IMR-90 (cell line): ENCODE results near the gene TOMM22. TPM values are rescaled to one million over a fixed set of nuclear protein-coding genes. Genes with fewer than 3 reads are reported as not detected.

ENCODE experiments used
- ATAC-seq: fragments of 200-7000 bp; cut with Tn5 transposase; 2 replicates; pipeline ENCODE4 v1.9.1; 2020; ENCODE audit warnings: low read depth, mild to moderate bottlenecking, moderate library complexity
- BruUV-seq: library from RNA; stranded (reverse); fragments of 400-500 nt; replicated peaks from 2 replicates; lab custom pipeline; 2021; lab: Mats Ljungman, UMichigan
- CTCF ChIA-PET: fragments of 300-600 bp; formaldehyde crosslinking; extraction: SDS; loops from one replicate; lab custom pipeline; 2021; ENCODE audit warnings: antibody characterized with exemption; lab: Yijun Ruan, JAX
- POLR2A ChIA-PET: fragments of 300-600 bp; sonication (Branson Sonifier 250); formaldehyde crosslinking; loops from one replicate; lab custom pipeline; 2022; ENCODE audit warnings: antibody characterized with exemption; ENCODE audit not compliant: unreplicated experiment; lab: Charles Lee
- DNase-seq: peaks from one replicate; pipeline ENCODE4 v3.0.0; 2013
- H2AFZ ChIP-seq: replicated peaks from 2 replicates; pipeline ENCODE3; 2013; ENCODE audit warnings: low read length, mild to moderate bottlenecking; ENCODE audit not compliant: poor library complexity
- H2AK5ac ChIP-seq: 2 replicates; pipeline ENCODE4 v1.6.1; 2013; ENCODE audit warnings: low read depth, low read length, inconsistent platforms
- H2AK9ac ChIP-seq: replicated peaks from 2 replicates; pipeline ENCODE3; 2013; ENCODE audit warnings: mild to moderate bottlenecking, low read depth, low read length, moderate library complexity; ENCODE audit not compliant: poor library complexity
- H2BK120ac ChIP-seq: 2 replicates; pipeline ENCODE4 v1.6.1; 2013; ENCODE audit warnings: low read depth, low read length, inconsistent platforms
- H2BK15ac ChIP-seq: 3 replicates; pipeline ENCODE4 v1.6.1; 2013; ENCODE audit warnings: low read depth, low read length, inconsistent platforms
- H2BK20ac ChIP-seq: 2 replicates; pipeline ENCODE4 v1.6.1; 2013; ENCODE audit warnings: low read depth, mild to moderate bottlenecking, inconsistent platforms, low read length, moderate library complexity
- H2BK5ac ChIP-seq: 2 replicates; pipeline ENCODE4 v1.6.1; 2013; ENCODE audit warnings: mild to moderate bottlenecking, low read depth, low read length, inconsistent platforms; ENCODE audit not compliant: poor library complexity, severe bottlenecking
- H3K14ac ChIP-seq: replicated peaks from 2 replicates; pipeline ENCODE4 v1.6.1; 2013; ENCODE audit warnings: low read depth, low read length, inconsistent platforms
- H3K18ac ChIP-seq: 2 replicates; pipeline ENCODE4 v1.6.1; 2013; ENCODE audit warnings: low read depth, low read length, control low read depth
- H3K23ac ChIP-seq: 2 replicates; pipeline ENCODE4 v1.6.1; 2013; ENCODE audit warnings: low read depth, low read length, inconsistent platforms
- H3K27ac ChIP-seq: 2 replicates; pipeline ENCODE4 v1.5.1; 2013; ENCODE audit warnings: mild to moderate bottlenecking, control low read depth, low read length; ENCODE audit not compliant: insufficient read depth
- H3K27me3 ChIP-seq: 2 replicates; pipeline ENCODE4 v1.6.1; 2013; ENCODE audit warnings: low read length; ENCODE audit not compliant: control insufficient read depth, insufficient read depth
- H3K36me3 ChIP-seq: 2 replicates; pipeline ENCODE4 v1.6.1; 2013; ENCODE audit warnings: low read length, mixed read lengths; ENCODE audit not compliant: control insufficient read depth, insufficient read depth
- H3K4ac ChIP-seq: 2 replicates; pipeline ENCODE4 v1.6.1; 2013; ENCODE audit warnings: low read depth, low read length, inconsistent platforms
- H3K4me1 ChIP-seq: 2 replicates; pipeline ENCODE4 v1.6.1; 2013; ENCODE audit warnings: low read length, mixed read lengths; ENCODE audit not compliant: control insufficient read depth, insufficient read depth
- H3K4me2 ChIP-seq: 2 replicates; pipeline ENCODE4 v1.6.1; 2013; ENCODE audit warnings: low read depth, mild to moderate bottlenecking, control low read depth, low read length, moderate library complexity
- H3K4me3 ChIP-seq: 2 replicates; pipeline ENCODE4 v1.5.1; 2013; ENCODE audit warnings: low read depth, mild to moderate bottlenecking, control low read depth, low read length, moderate library complexity; ENCODE audit not compliant: insufficient read depth
- H3K56ac ChIP-seq: 2 replicates; pipeline ENCODE4 v1.6.1; 2013; ENCODE audit warnings: low read length, inconsistent platforms; ENCODE audit not compliant: insufficient read depth; ENCODE audit errors: extremely low read depth
- H3K79me1 ChIP-seq, 2 experiments: 2 replicates each; pipeline ENCODE4 v1.6.1; 2013; ENCODE audit warnings: low read length in 2 of 2, inconsistent platforms in 1 of 2, low read depth in 1 of 2
- H3K9ac ChIP-seq: 2 replicates; pipeline ENCODE4 v1.6.1; 2013; ENCODE audit warnings: low read depth, low read length, control low read depth
- H3K9me1 ChIP-seq: 2 replicates; pipeline ENCODE4 v1.6.1; 2013; ENCODE audit warnings: low read length, inconsistent platforms; ENCODE audit not compliant: insufficient read depth
- H3K9me3 ChIP-seq: 2 replicates; pipeline ENCODE4 v1.6.1; 2013; ENCODE audit warnings: low read length; ENCODE audit not compliant: control insufficient read depth, insufficient read depth
- H4K20me1 ChIP-seq: 2 replicates; pipeline ENCODE4 v1.6.1; 2013; ENCODE audit warnings: low read length, inconsistent platforms; ENCODE audit not compliant: insufficient read depth
- H4K5ac ChIP-seq: 2 replicates; pipeline ENCODE4 v1.6.1; 2013; ENCODE audit warnings: mild to moderate bottlenecking, low read depth, low read length, control low read depth
- H4K8ac ChIP-seq, 2 experiments: 2 replicates each; pipeline ENCODE4 v1.6.1; 2013; ENCODE audit warnings: low read depth in 2 of 2, low read length in 2 of 2, control low read depth in 1 of 2, inconsistent platforms in 1 of 2
- H4K91ac ChIP-seq: 2 replicates; pipeline ENCODE4 v1.6.1; 2013; ENCODE audit warnings: low read depth, low read length, inconsistent platforms; ENCODE audit not compliant: insufficient read depth
- MAZ ChIP-seq: IDR thresholded peaks from 2 replicates; pipeline ENCODE4 v1.6.1; 2012; ENCODE audit warnings: low read depth, mild to moderate bottlenecking, low read length, improper control_type of control experiment, moderate library complexity, borderline replicate concordance
- SMC3 ChIP-seq: fragments of 150-350 bp; IDR thresholded peaks from 2 replicates; pipeline ENCODE4 v1.6.1; 2016; ENCODE audit warnings: low read depth, mild to moderate bottlenecking, antibody characterized with exemption, low read length, moderate library complexity
- WGBS, 2 experiments: methylation state at CpG; one replicate each; pipeline versions ENCODE4 v1.1.5 to v1.1.7; 2013; ENCODE audit warnings: missing lambda C conversion rate in 2 of 2; ENCODE audit not compliant: insufficient read length in 1 of 2; ENCODE audit errors: extremely low coverage in 2 of 2; 5-methylcytosine and 5-hydroxymethylcytosine counted together
- dilution Hi-C: fragments of 300-500 bp; cut with HindIII; formaldehyde crosslinking; loops from one replicate; pipeline ENCODE4 v1.14.3; 2018; ENCODE audit warnings: low sequenced_read_pairs; ENCODE audit not compliant: unreplicated experiment
- in situ Hi-C: fragments of 300-500 bp; cut with MboI; formaldehyde crosslinking; loops from 3 replicates; pipeline ENCODE4 v1.14.3; 2019; ENCODE audit warnings: low sequenced_read_pairs, inconsistent platforms, mixed read lengths
- intact Hi-C: fragments of 100-400 bp; cut with micrococcal nuclease; formaldehyde crosslinking; loops from 2 replicates; pipeline ENCODE4 v1.10.0; 2022
- polyA plus RNA-seq, 3 experiments: library from polyadenylated mRNA; depleted of rRNA; stranded (reverse); fragments of >200 nt; gene quantifications; 2 replicates each; pipeline ENCODE4 v1.2.3, GENCODE V29; 2012; ENCODE audit warnings: low replicate concordance in 1 of 3
- total RNA-seq: library from RNA; depleted of rRNA; stranded (reverse); fragments of >200 nt; gene quantifications from 2 replicates; pipeline ENCODE4 v1.2.3, GENCODE V29; 2012
- TF ChIP-seq, protein P1 (sequence below): fragments of 150-350 bp; IDR thresholded peaks from 2 replicates; pipeline ENCODE4 v1.6.1; 2016; ENCODE audit warnings: low read depth, mild to moderate bottlenecking, low read length, moderate library complexity, borderline replicate concordance

TOMM22 gene
- total and polyA plus RNA-seq, 2 of the 4 experiments (the other 2 are of a cell fraction) = 38.7 to 78.0 TPM

DNA sequence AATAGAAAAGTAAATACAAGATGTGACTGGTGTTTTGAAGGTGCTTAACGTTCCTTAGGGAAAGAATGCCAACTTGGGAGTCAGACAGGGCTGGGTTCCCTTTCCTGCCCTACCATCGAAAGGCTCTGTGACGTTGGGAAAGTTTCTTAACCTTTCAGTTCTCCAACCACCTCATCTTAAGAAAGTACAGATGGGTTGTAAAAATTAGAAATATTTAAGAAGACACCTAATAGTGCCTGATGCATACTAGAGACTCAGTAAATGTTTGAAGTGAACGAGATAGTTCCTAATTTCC, 25.1 kb downstream of the TOMM22 start:
- dilution Hi-C loops (no loop called here), in situ Hi-C loops (no loop called here), intact Hi-C loops (loop anchor here (10.0 kb wide), 1 partner anchor 652 kb away; the partner anchor contains the start of gene PICK1)
- Histone ChIP-seq H3K4me3 (peak overlapping the region; percentile 69), H2AK9ac (no peak overlapping the region), H2BK120ac (no peak overlapping the region), H3K9me1 (peaks cover 18% of the 10 kb centered on the region), H3K79me1 (peaks cover 6 to 56% of the 10 kb centered on the region in 2 experiments; a peak in 2 of 4 replicates), H2AK5ac (peak overlapping the region; percentile 60; the same call in 1 of the 2 replicates), H2BK5ac (peak overlapping the region; percentile 77), H3K23ac (peak overlapping the region; percentile 99), H3K4me1 (peaks cover 4% of the 10 kb centered on the region; the same call in 1 of the 2 replicates), H3K9me3 (no peaks in the 10 kb centered on the region), H4K20me1 (peaks cover 51% of the 10 kb centered on the region), H4K91ac (0 out of 2 replicates have a peak overlapping the region, but pooled peaks have one; percentile 53), H3K56ac (peak overlapping the region; percentile 75; the same call in 1 of the 2 replicates), H2AFZ (no peak overlapping the region), H3K14ac (peak overlapping the region; percentile 87), H3K27me3 (no peaks in the 10 kb centered on the region), H2BK20ac (no peak overlapping the region), H4K8ac (peak overlapping the region in 1 of 2 experiments; percentile 48; a peak in 1 of 4 replicates), H3K4me2 (peak overlapping the region; percentile 92), H3K18ac (peak overlapping the region; percentile 21; the same call in 1 of the 2 replicates), H3K27ac (peak overlapping the region; percentile 72), H4K5ac (no peak overlapping the region), H3K36me3 (peaks cover 1% of the 10 kb centered on the region; the same call in 1 of the 2 replicates), H3K4ac (peak overlapping the region; percentile 91), H2BK15ac (0 out of 3 replicates have a peak overlapping the region, but pooled peaks have one; percentile 29), H3K9ac (peak overlapping the region; percentile 64)
- no TSS peak for BruUV-seq
- no CpG with 5 or more reads among the region's 4 CpGs for WGBS, 2 experiments
- no peak for ATAC-seq
- no peak for TF ChIP-seq MAZ
- no peak for TF ChIP-seq SMC3
- TF ChIP-seq, protein P1, sequence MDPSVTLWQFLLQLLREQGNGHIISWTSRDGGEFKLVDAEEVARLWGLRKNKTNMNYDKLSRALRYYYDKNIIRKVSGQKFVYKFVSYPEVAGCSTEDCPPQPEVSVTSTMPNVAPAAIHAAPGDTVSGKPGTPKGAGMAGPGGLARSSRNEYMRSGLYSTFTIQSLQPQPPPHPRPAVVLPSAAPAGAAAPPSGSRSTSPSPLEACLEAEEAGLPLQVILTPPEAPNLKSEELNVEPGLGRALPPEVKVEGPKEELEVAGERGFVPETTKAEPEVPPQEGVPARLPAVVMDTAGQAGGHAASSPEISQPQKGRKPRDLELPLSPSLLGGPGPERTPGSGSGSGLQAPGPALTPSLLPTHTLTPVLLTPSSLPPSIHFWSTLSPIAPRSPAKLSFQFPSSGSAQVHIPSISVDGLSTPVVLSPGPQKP = no peak
- DNase-seq = no peak
- POLR2A ChIA-PET = no interaction called here
- CTCF ChIA-PET = interaction anchor here (0.7 kb wide), 1 partner anchor 18 kb away, joined by 3 read pairs; no protein-coding TSS in a partner anchor
